ENCODE results near the gene SPINK2. TPM values are rescaled to one million over a fixed set of nuclear protein-coding genes. Genes with fewer than 3 reads are reported as not detected.

The SPINK2 gene
- total and polyA plus RNA-seq, 2 of the 4 experiments (the other 2 are of a cell fraction), result not detected

GRCh38 chr4:56863441-56864139, 42.1 kb upstream of the SPINK2 start:
- no peak for TF ChIP-seq CTCF (conservative IDR thresholded peaks at IDR 0.05; ENCODE audit: low read depth, low read length)
- no peak for TF ChIP-seq SMC3 (IDR thresholded peaks at IDR 0.05; ENCODE audit: low read depth, low read length)
- no peak for TF ChIP-seq RAD21 (IDR thresholded peaks at IDR 0.05; ENCODE audit: low read length)
- no peak for TF ChIP-seq USF2 (IDR thresholded peaks at IDR 0.05; ENCODE audit: low read depth, low read length)
- no peak for TF ChIP-seq NFE2L2 (IDR thresholded peaks at IDR 0.05; ENCODE audit: low read depth, low read length)
- no peak for TF ChIP-seq ELK1 (IDR thresholded peaks at IDR 0.05; ENCODE audit: borderline replicate concordance, low read depth, low read length)
- TF ChIP-seq CHD1 (IDR thresholded peaks at IDR 0.05; ENCODE audit: low read depth, low read length), result no peak
- TF ChIP-seq BHLHE40 (IDR thresholded peaks at IDR 0.05; ENCODE audit: low read depth, low read length), result no peak
- TF ChIP-seq FOS (IDR thresholded peaks at IDR 0.05; ENCODE audit: low read depth, low read length), result no peak
- TF ChIP-seq POLR2A (IDR thresholded peaks at IDR 0.05; ENCODE audit: low read depth, low read length), result no peak
- TF ChIP-seq RFX5 (IDR thresholded peaks at IDR 0.05; ENCODE audit: low read depth, low read length), result no peak
- TF ChIP-seq RCOR1 (IDR thresholded peaks at IDR 0.05; ENCODE audit: insufficient replicate concordance, low read length), result no peak
- no peak for TF ChIP-seq MAFK (IDR thresholded peaks at IDR 0.05; ENCODE audit: low read depth, low read length)
- TF ChIP-seq MXI1 (IDR thresholded peaks at IDR 0.05; ENCODE audit: borderline replicate concordance, low read depth, low read length), result no peak
- no peak for TF ChIP-seq CEBPB (IDR thresholded peaks at IDR 0.05; ENCODE audit: low read depth, low read length)
- TF ChIP-seq MAZ (IDR thresholded peaks at IDR 0.05; ENCODE audit: borderline replicate concordance, low read depth, low read length), result no peak
- POLR2A ChIA-PET (ENCODE audit: unreplicated experiment), result interaction anchor here (0.6 kb wide), 1 partner anchor 14 kb away, joined by 5 read pairs; no protein-coding TSS in a partner anchor
- H4K20me1 ChIP-seq (ENCODE audit: insufficient read depth, low read length), result no peaks in the 10 kb centered on the region
- dilution Hi-C loops (cut with HindIII; ENCODE audit: low sequenced_read_pairs, unreplicated experiment) (no loop called here), in situ Hi-C loops (cut with MboI; ENCODE audit: low sequenced_read_pairs) (loop anchor here (25.0 kb wide), 1 partner anchor 101 kb away; no protein-coding TSS in a partner anchor), intact Hi-C loops (cut with micrococcal nuclease) (no loop called here)
- no peaks in the 10 kb centered on the region for H3K4me1 ChIP-seq (ENCODE audit: control insufficient read depth, insufficient read depth, low read length)
- H3K9me1 ChIP-seq (ENCODE audit: insufficient read depth, low read length), result no peaks in the 10 kb centered on the region
- H4K5ac ChIP-seq (ENCODE audit: low read depth, low read length), result no peak overlapping the region
- no peak overlapping the region for H3K18ac ChIP-seq (ENCODE audit: low read depth, low read length)
- no peak overlapping the region for H3K14ac ChIP-seq (replicated peaks; ENCODE audit: low read depth, low read length)
- no peak overlapping the region for H3K4me3 ChIP-seq (ENCODE audit: insufficient read depth, low read depth, low read length)
- no peak overlapping the region for H3K23ac ChIP-seq (ENCODE audit: low read depth, low read length)
- no peaks in the 10 kb centered on the region for H3K27me3 ChIP-seq (ENCODE audit: control insufficient read depth, insufficient read depth, low read length)
- H3K79me1 ChIP-seq (ENCODE audit: low read depth in 1 of 2, low read length in 2 of 2), result no peaks in the 10 kb centered on the region
- H2AFZ ChIP-seq (replicated peaks; ENCODE audit: low read length, poor library complexity), result no peak overlapping the region
- no peak overlapping the region for H2BK20ac ChIP-seq (ENCODE audit: low read depth, low read length)
- WGBS, 2 experiments (ENCODE audit: extremely low coverage in 2 of 2, insufficient read length in 1 of 2), result no CpG with 5 or more reads among the region's 7 CpGs
- H2BK5ac ChIP-seq (ENCODE audit: low read depth, low read length, poor library complexity, severe bottlenecking), result no peak overlapping the region
- BruUV-seq (replicated peaks), result no TSS peak
- H2BK15ac ChIP-seq (ENCODE audit: low read depth, low read length), result no peak overlapping the region
- no peak overlapping the region for H3K27ac ChIP-seq (ENCODE audit: insufficient read depth, low read length)
- no peak overlapping the region for H2AK5ac ChIP-seq (ENCODE audit: low read depth, low read length)
- CTCF ChIA-PET, result no interaction called here
- no peaks in the 10 kb centered on the region for H3K9me3 ChIP-seq (ENCODE audit: control insufficient read depth, insufficient read depth, low read length)
- ATAC-seq (ENCODE audit: low read depth) (no peak), DNase-seq (peak; percentile 5)
- H3K4me2 ChIP-seq (ENCODE audit: low read depth, low read length), result no peak overlapping the region
- no peak overlapping the region for H3K4ac ChIP-seq (ENCODE audit: low read depth, low read length)
- H2BK120ac ChIP-seq (ENCODE audit: low read depth, low read length), result no peak overlapping the region
- no peak overlapping the region for H2AK9ac ChIP-seq (replicated peaks; ENCODE audit: low read depth, low read length, poor library complexity)
- no peak overlapping the region for H3K56ac ChIP-seq (ENCODE audit: extremely low read depth, insufficient read depth, low read length)
- no peak overlapping the region for H4K8ac ChIP-seq (ENCODE audit: low read depth in 2 of 2, low read length in 2 of 2)
- no peaks in the 10 kb centered on the region for H3K36me3 ChIP-seq (ENCODE audit: control insufficient read depth, insufficient read depth, low read length)
- H3K9ac ChIP-seq (ENCODE audit: low read depth, low read length), result no peak overlapping the region
- H4K91ac ChIP-seq (ENCODE audit: insufficient read depth, low read depth, low read length), result no peak overlapping the region
